H54 (cell line): ENCODE data around the gene CFAP52.
A peak's percentile ranks its signal among the peaks of the same experiment; 100 is the strongest.
"Not testable (repeated sequence)": the region's sequence is repeated elsewhere in the genome, so short reads cannot be mapped to it uniquely, and the experiment has no call there.

Experiments
- DNase-seq: peaks from one replicate; pipeline ENCODE4 v3.0.0; 2011; ENCODE audit warnings: low spot score, mixed read lengths; ENCODE audit not compliant: insufficient read length
- FAIRE-seq: peaks from 3 replicates; lab custom pipeline; 2011; peaks lifted over from hg19 to GRCh38; lab: Jason Lieb, UNC
- POLR2A ChIP-seq: IDR thresholded peaks from 2 replicates; pipeline ENCODE4 v1.6.1; 2011; ENCODE audit warnings: low read depth, mild to moderate bottlenecking, low read length

Gene CFAP52

GRCh38 chr17:9598661-9599060, 22.2 kb downstream of the CFAP52 start:
- no peak for DNase-seq
- TF ChIP-seq POLR2A = no peak
- FAIRE-seq = no peak

- FAIRE-seq, DNase-seq: not testable (repeated sequence)
These were observed 28.1 kb downstream of the CFAP52 start for GRCh38 chr17:9604583-9604982.

GRCh38 chr17:9606453-9606852, 30.0 kb downstream of the CFAP52 start:
- TF ChIP-seq POLR2A = no peak
- FAIRE-seq = no peak

GRCh38 chr17:9607058-9607457, 30.6 kb downstream of the CFAP52 start:
- DNase-seq, FAIRE-seq: not testable (repeated sequence)

More at GRCh38 chr17:9606453-9606852, 30.0 kb downstream of the CFAP52 start:
- DNase-seq = no peak

GRCh38 chr17:9611557-9611956, 35.1 kb downstream of the CFAP52 start:
- FAIRE-seq = no peak
- no peak for DNase-seq
- TF ChIP-seq POLR2A = no peak

GRCh38 chr17:9612006-9612405, 35.6 kb downstream of the CFAP52 start:
- no peak for FAIRE-seq
- no peak for DNase-seq
- no peak for TF ChIP-seq POLR2A

GRCh38 chr17:9615486-9615885, 39.0 kb downstream of the CFAP52 start:
- DNase-seq (no peak), FAIRE-seq (no peak)
- no peak for TF ChIP-seq POLR2A

GRCh38 chr17:9622961-9623360, 46.5 kb downstream of the CFAP52 start:
- FAIRE-seq (no peak), DNase-seq (no peak)
- no peak for TF ChIP-seq POLR2A

GRCh38 chr17:9628509-9628908, 52.1 kb downstream of the CFAP52 start:
- DNase-seq (no peak), FAIRE-seq (no peak)
- no peak for TF ChIP-seq POLR2A

GRCh38 chr17:9632741-9633140, 56.3 kb downstream of the CFAP52 start:
- no peak for FAIRE-seq

GRCh38 chr17:9635340-9635739, 58.9 kb downstream of the CFAP52 start:
- FAIRE-seq = no peak
- no peak for DNase-seq
- TF ChIP-seq POLR2A = no peak

More at GRCh38 chr17:9632741-9633140, 56.3 kb downstream of the CFAP52 start:
- no peak for TF ChIP-seq POLR2A
- DNase-seq = no peak

- DNase-seq (no peak), FAIRE-seq (no peak)
- TF ChIP-seq POLR2A = no peak
These were observed 60.1 kb downstream of the CFAP52 start for GRCh38 chr17:9636501-9636900.

- not testable (repeated sequence) for DNase-seq, FAIRE-seq
These were observed 63.9 kb downstream of the CFAP52 start for GRCh38 chr17:9640388-9640787.

- FAIRE-seq = no peak
- no peak for TF ChIP-seq POLR2A
These were observed 67.2 kb downstream of the CFAP52 start for GRCh38 chr17:9643611-9644010.

GRCh38 chr17:9644910-9645751, 68.7 kb downstream of the CFAP52 start, which contains the start of gene USP43:
Gene USP43 (plus strand): TSS chr17:9645517. CDS start chr17:9645633, 116 bp downstream.
- FAIRE-seq (no peak), DNase-seq (peak; percentile 55)
- no peak; the same call in 1 of the 2 replicates for TF ChIP-seq POLR2A

More at GRCh38 chr17:9643611-9644010, 67.2 kb downstream of the CFAP52 start:
- DNase-seq = no peak
